GM21723 (cell line): ENCODE results near the gene RFC5.
A peak's percentile ranks its signal among the peaks of the same experiment; 100 is the strongest.
"Not testable (repeated sequence)": the region's sequence is repeated elsewhere in the genome, so short reads cannot be mapped to it uniquely, and the experiment has no call there.

Experiments
- ATAC-seq: cut with Tn5 transposase; IDR thresholded peaks from one replicate; pipeline ENCODE4 v1.9.1; 2021; ENCODE audit warnings: mild to moderate bottlenecking, moderate library complexity; ENCODE audit not compliant: unreplicated experiment

RFC5 gene, protein sequence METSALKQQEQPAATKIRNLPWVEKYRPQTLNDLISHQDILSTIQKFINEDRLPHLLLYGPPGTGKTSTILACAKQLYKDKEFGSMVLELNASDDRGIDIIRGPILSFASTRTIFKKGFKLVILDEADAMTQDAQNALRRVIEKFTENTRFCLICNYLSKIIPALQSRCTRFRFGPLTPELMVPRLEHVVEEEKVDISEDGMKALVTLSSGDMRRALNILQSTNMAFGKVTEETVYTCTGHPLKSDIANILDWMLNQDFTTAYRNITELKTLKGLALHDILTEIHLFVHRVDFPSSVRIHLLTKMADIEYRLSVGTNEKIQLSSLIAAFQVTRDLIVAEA

GRCh38 chr12:118016424-118017264 lies at the start of gene RFC5:
Gene RFC5, plus strand, starts transcription at chr12:118016703. Its CDS starts 125 bp downstream, at chr12:118016828.
- peak; percentile 99 for ATAC-seq

- ATAC-seq = no peak
Measured at GRCh38 chr12:117967043-117967442, 49.5 kb upstream of the RFC5 start.

- no peak for ATAC-seq
Measured at GRCh38 chr12:117967512-117967911, 49.0 kb upstream of the RFC5 start.

DNA sequence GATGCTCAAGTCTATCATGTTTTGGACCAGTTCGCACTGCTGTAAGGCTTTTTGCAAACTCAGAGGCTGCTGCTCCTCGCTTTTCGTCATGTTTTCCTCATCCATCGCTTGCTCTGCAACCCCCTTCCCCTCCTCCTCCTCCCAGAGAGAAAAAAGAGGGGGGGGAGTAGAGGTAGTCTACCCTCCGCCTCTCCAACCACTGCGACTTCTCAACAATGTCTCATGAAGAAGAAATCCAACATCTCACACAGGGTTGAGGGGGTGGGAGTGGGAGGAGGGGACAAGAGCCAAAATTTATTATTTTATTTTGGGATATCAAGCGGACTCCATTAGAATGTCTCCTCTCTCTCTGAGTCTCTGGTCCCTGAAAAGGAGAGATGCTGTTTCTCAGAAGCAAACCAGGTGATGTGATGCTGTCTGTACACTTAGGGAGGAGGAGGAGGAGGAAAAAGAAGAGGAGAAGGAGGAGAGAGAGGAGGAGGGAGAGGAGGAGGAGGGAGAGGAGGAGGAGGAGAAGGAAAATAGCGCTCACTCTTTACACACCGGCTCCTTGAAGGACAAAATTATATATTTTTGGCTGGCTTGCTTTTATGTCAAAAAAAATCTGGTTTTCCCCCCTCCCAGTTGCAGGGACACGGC lies 48.2 kb upstream of the RFC5 start:
- no peak for ATAC-seq

GRCh38 chr12:117968826-117969659 lies 47.5 kb upstream of the RFC5 start, which contains the start of gene KSR2:
Gene KSR2, minus strand, starts transcription at chr12:117968990. Its CDS starts 735 bp downstream, at chr12:117968255.
- ATAC-seq = peak; percentile 83

DNA sequence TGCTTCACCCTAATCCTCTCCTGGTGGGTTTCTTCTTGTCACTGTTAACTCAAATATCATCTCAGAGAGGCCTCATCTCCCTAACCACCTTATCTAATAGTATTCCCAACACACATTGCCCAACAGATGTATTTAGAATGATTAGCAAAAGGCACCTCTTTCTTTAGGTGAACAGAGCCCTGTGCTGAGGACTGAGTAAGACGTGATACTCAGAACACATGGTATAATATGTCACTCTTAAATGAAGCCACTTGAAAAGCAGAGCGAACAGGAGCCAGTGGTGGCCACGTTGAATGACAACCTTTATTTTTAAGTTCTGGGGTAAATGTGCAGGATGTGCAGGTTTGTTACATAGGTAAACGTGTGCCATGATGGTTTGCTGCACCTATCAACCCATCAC lies 46.2 kb upstream of the RFC5 start:
- ATAC-seq = no peak

DNA sequence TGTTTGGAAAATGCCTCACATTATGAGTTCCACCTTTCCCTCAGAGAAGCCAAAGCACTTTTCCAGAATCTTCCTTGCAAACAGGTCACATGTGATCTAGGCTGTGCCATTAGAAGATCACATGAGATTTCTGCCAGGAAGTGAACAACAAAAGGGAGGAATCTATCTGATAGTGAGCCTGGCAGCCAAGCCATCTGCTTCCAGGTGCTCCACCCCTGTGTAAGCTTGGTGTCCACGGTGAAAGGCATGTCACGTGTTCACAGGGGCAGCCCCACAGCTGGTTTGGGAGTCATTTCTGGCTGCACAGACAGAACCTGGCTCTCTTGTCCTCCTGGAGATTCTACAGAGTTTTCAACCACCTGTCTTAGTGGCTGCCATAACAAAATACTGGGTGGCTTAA lies 44.2 kb upstream of the RFC5 start:
- no peak for ATAC-seq

GRCh38 chr12:117975006-117975405 lies 41.5 kb upstream of the RFC5 start:
- no peak for ATAC-seq

DNA sequence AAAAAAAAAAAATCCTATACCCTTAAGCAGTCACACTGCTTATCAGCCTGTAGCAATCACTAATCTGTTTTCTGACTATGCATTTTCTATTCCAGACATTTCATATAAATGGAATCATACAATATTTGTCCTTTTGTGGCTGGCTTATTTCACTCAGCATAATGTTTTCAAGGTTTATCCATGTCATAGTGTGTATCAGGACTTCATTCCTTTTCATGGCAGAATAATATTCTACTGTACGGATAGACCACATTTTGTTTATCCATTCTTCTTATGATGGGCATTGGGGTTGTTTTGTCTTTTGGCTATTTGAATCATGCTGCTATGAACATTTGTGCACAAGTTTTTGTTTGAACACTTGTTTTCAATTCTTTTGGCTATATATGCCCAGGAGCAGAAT lies 39.1 kb upstream of the RFC5 start:
- ATAC-seq = no peak

GRCh38 chr12:117980616-117981015 lies 35.9 kb upstream of the RFC5 start:
- ATAC-seq = no peak

DNA sequence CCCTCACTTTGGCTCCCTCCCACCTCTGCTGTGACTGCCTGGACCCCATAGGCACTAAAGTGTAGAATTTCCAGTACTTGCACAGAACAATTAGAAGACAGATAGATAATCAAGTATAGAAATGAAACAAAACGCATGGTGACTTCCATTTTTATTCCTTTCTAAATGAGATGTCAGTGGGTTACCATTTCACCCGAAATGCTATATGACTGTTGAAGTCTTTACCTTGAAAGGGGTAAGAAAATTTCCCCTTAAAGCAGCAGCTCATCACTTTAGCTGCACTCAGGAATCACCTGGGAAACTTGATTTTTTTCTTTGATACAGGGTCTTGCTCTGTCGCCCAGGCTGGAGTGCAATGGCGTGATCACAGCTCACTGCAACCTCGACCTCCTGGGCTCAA lies 35.2 kb upstream of the RFC5 start:
- ATAC-seq = no peak

DNA sequence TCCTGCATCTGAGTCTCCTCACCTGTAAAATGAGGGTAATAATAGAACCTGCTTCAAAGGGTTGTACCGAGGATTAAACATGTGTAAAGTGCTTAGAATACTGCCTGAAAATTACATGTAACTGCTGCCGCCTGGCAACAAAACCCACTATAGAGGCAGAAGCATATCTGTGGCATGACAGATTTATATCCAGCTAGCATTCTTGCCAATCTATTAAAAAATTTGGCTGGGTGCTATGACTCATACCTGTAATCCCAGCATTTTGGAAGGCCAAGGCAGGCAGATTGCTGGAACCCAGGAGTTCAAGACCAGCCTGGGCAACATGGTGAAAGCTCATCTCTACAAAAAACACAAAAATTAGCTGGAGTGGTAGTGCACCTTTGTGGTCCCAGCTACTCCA lies 31.3 kb upstream of the RFC5 start:
- ATAC-seq = no peak

- no peak for ATAC-seq
Measured at GRCh38 chr12:117986705-117987469, 29.6 kb upstream of the RFC5 start.

DNA sequence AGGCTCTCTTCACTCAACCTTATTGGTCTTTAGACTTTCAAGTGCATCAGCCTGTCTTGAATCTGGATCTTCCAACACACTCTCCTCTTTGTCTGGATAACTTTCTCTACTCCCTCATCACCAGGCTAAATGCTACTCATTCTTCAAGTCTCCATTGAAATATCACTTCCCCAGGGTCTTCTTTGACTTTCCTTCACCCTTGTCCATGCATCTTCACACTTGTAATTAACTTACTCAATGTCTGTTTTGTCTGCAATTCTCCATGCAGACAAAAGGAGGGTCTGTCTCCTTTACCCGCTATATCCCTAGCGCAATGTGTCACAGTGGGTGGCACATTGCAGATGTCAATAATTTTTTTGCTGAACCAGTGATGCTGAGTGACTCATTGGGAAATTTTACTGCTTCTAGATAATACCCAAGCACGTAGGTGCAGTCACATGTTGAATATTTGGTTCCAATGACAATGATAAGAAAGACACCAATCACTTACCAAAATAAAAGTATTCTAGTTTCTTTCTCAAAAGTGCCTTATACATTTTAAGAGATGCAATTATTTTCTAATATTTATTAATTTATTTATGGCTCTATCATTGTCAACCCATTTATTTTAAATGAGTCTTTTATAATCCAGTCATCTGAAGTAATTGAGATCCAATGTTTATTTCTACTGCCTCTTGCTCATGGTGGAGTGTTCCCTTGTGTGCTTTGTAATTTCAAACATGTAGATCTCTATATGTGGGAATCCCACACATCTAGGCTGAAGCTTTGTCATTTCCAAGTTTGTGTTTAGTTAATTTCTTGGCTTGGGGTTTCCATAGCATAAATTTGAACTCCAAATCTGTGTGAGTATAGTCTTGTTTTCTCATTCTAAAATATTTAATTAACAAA lies 21.7 kb upstream of the RFC5 start:
- no peak for ATAC-seq

- ATAC-seq = no peak
Measured at GRCh38 chr12:117998719-117999118, 17.8 kb upstream of the RFC5 start.

GRCh38 chr12:117999806-118000205 lies 16.7 kb upstream of the RFC5 start:
- not testable (repeated sequence) for ATAC-seq

DNA sequence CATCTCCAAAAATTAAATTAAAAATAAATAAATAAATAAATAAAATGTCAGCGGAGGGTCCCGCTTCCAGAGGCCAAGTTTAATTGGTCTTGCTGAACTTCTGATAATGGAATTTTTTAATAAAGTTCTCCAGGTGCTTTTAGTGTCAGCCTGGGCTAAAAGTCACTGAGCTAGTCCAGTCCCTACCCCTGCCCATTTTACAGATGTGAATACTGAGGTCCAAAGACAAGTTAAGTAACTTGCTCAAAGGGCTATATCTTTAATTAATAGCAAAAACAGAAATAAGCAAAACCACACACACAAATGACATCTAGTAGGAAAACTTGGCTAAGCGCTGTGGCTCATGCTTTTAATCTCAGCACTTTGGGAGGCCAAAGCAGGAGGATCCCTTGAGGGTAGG lies 5.6 kb upstream of the RFC5 start:
- no peak for ATAC-seq

GRCh38 chr12:118011377-118011776 lies 5.1 kb upstream of the RFC5 start:
- no peak for ATAC-seq

- no peak for ATAC-seq
Measured at GRCh38 chr12:118011961-118012360, 4.5 kb upstream of the RFC5 start.
